Hematopoietic multipotent progenitor cell treated with erythropoietin and hydrocortisone succinate and interleukin-3 and kit ligand, for 6 days (in vitro differentiated cells): ENCODE measurements around the gene PTPRB.

Source experiments
- DNase-seq: peaks from one replicate; pipeline ENCODE4 v3.0.0-alpha.2; 2015

PTPRB gene

GRCh38 chr12:70590549-70591226 is 46.5 kb downstream of the PTPRB start:
- DNase-seq: no peak

- DNase-seq: peak; percentile 86
Observed at GRCh38 chr12:70590051-70590450, 47.2 kb downstream of the PTPRB start.

GRCh38 chr12:70584332-70584731 is 52.9 kb downstream of the PTPRB start:
- DNase-seq: no peak

- DNase-seq: no peak
Observed at GRCh38 chr12:70583251-70583650, 54.0 kb downstream of the PTPRB start.

GRCh38 chr12:70581208-70581607 is 56.0 kb downstream of the PTPRB start:
- DNase-seq: no peak

- no peak for DNase-seq
Observed at GRCh38 chr12:70577283-70577634, 60.0 kb downstream of the PTPRB start.

GRCh38 chr12:70576341-70577282 is 60.6 kb downstream of the PTPRB start:
- peak; percentile 78 for DNase-seq

GRCh38 chr12:70571705-70572268 is 65.4 kb downstream of the PTPRB start:
- no peak for DNase-seq

GRCh38 chr12:70571029-70571428 is 66.2 kb downstream of the PTPRB start:
- no peak for DNase-seq

GRCh38 chr12:70561550-70561949 is 75.7 kb downstream of the PTPRB start:
- DNase-seq: no peak

GRCh38 chr12:70560671-70561070 is 76.6 kb downstream of the PTPRB start:
- DNase-seq: no peak

- no peak for DNase-seq
Observed at GRCh38 chr12:70559390-70559789, 77.8 kb downstream of the PTPRB start.

GRCh38 chr12:70557583-70558191 is 79.5 kb downstream of the PTPRB start:
- DNase-seq: no peak

GRCh38 chr12:70556179-70556869 is 80.9 kb downstream of the PTPRB start:
- DNase-seq: no peak

- DNase-seq: no peak
Observed at GRCh38 chr12:70555081-70555480, 82.1 kb downstream of the PTPRB start.

- DNase-seq: no peak
Observed at GRCh38 chr12:70553391-70553859, 83.8 kb downstream of the PTPRB start.

- DNase-seq: no peak
Observed at GRCh38 chr12:70551731-70552130, 85.5 kb downstream of the PTPRB start.

- DNase-seq: no peak
Observed at GRCh38 chr12:70550180-70550577, 87.0 kb downstream of the PTPRB start.

GRCh38 chr12:70549340-70550179 is 87.7 kb downstream of the PTPRB start:
- no peak for DNase-seq

- DNase-seq: no peak
Observed at GRCh38 chr12:70543444-70543843, 93.8 kb downstream of the PTPRB start.

- no peak for DNase-seq
Observed at GRCh38 chr12:70540996-70541395, 96.2 kb downstream of the PTPRB start.

- no peak for DNase-seq
Observed at GRCh38 chr12:70536650-70537049, 100.6 kb downstream of the PTPRB start.
